Activated CD8-positive, alpha-beta memory T cell treated with anti-CD3 and anti-CD28 coated beads for 1 hour (primary cell): ENCODE measurements around the gene TRAM2.

ENCODE experiments used
- DNase-seq, 2 donors: peaks; one replicate each; pipeline ENCODE4 v3.0.0-alpha.2; 2020; ENCODE audit warnings: low read depth in 1 of 2; ENCODE audit errors: extremely low read depth in 1 of 2

The TRAM2 gene

GRCh38 chr6:52533491-52533890, 43.4 kb downstream of the TRAM2 start:
- no peak for DNase-seq

GRCh38 chr6:52532457-52532856, 44.4 kb downstream of the TRAM2 start:
- DNase-seq: no peak

- DNase-seq: no peak
Measured at GRCh38 chr6:52531834-52532233, 45.0 kb downstream of the TRAM2 start.

DNA sequence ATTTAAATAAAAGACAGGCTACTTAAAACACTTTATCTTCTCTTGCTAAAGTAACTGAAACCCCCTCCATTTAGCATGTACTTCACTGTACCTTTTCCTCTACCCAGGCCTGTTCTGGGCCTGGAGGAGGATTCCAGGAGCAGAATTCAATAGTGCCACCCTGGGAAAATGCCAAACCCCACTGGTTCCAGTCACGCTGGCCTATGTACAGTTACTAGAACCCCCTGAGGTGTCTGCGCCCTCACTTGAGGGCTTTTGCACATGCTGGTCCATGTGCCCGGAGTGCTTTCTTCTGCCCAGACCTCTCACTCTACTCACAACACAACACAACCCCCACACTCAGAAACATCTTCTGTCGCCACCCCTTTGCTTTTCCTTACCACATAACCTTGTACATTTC, 45.5 kb downstream of the TRAM2 start:
- DNase-seq: no peak

GRCh38 chr6:52530351-52530750, 46.5 kb downstream of the TRAM2 start:
- no peak for DNase-seq

DNA sequence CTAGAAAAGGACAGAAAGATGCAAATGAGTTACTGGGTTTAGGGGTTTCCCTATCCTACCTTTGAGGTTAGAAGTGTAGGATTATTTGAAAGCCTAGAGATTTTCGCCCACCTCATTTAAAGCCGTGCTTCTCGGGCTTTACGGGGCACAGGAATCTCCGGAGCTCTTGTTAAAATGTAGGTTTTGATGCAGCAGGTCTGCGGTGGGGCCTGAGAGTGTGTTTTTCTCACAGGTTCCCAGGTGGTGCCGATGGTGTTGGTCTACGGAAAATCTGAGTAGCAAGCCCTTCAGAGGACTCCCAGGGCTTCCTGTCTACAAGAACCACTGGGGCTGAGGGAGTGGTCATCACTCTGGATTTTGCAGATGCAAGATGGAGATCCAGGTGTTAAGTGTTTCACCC, 47.5 kb downstream of the TRAM2 start:
- DNase-seq: no peak

GRCh38 chr6:52527436-52527835, 49.4 kb downstream of the TRAM2 start:
- no peak for DNase-seq

GRCh38 chr6:52526634-52527033, 50.2 kb downstream of the TRAM2 start:
- DNase-seq: no peak

DNA sequence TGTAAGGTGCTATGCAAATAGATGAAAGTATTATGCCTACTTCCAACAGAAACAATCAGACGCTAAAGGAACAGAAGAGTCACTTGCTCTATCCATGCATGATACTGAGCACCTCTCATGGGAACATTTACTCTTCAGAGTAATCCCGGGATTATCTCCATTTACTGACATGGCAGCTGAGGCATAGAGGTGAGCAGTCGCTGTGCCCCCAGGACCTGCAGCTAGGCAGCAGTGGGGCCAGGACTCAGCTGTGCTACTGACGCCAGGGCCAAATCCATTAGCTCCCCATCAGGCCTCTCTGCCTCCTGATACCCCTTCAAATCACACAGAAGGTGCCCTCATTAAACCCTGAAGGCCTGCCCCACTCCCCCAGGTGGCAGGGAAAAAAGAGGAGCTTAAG, 51.9 kb downstream of the TRAM2 start:
- DNase-seq: no peak

GRCh38 chr6:52523378-52524142, 53.3 kb downstream of the TRAM2 start:
- DNase-seq: no peak

- DNase-seq: no peak
Measured at GRCh38 chr6:52522655-52523054, 54.2 kb downstream of the TRAM2 start.

- no peak for DNase-seq
Measured at GRCh38 chr6:52522151-52522626, 54.7 kb downstream of the TRAM2 start.

GRCh38 chr6:52519618-52520017, 57.2 kb downstream of the TRAM2 start:
- no peak for DNase-seq

GRCh38 chr6:52518279-52518945, 58.4 kb downstream of the TRAM2 start:
- no peak for DNase-seq

DNA sequence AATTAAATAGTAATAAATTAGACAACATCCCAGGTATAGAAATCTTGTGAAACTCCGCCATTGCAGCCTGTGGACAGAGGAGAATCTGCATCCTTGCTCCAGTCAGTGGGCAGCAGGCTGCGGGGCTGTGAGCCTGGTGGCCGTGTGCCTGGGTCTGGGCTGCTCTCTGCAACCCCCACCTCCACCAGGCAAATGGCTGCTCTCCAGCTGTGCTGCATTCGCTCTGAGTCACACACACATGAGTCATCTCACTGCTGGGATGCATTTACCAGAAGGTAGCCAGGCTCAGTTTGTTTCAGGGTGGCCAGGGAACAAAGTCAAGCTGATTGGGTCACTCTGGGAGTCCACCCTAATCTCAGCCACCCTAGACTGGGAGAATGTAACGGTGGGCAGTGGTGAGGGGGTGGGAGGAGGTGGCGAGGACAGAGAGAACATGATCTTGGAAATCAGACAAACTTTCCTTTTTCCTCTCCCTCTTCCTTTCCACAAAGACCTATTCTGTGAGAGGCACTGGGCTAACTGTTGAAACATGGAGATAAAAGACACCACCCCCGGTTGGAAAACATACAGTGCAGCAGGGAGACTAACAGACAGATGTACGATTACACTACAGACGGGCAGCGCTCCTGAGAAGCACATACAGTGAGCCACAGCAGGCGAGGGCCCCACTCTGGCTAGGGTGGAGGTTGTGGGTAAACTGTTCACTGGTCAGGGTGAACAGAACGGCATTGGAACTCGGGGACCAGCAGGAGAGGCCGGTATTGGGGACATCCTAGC, 59.2 kb downstream of the TRAM2 start:
- DNase-seq: no peak

DNA sequence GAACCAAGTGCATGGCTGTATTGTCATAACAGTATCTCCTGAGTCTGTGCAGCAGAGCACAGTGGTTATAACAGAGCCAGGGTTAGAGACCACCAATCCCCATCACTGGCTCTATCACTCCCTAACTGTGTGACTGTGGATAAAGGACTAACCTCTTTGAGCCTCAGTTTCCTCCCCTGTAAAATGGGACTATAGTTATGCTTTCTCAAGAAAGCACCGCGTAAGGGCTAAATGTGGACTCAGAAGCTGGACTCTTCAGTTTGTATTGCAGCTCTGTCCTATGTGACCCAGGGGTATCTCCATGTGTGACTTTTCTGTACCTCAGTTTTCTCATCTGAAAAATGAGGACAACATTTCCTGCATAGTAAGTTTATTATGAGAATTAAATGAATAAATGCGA, 59.9 kb downstream of the TRAM2 start:
- DNase-seq: no peak

DNA sequence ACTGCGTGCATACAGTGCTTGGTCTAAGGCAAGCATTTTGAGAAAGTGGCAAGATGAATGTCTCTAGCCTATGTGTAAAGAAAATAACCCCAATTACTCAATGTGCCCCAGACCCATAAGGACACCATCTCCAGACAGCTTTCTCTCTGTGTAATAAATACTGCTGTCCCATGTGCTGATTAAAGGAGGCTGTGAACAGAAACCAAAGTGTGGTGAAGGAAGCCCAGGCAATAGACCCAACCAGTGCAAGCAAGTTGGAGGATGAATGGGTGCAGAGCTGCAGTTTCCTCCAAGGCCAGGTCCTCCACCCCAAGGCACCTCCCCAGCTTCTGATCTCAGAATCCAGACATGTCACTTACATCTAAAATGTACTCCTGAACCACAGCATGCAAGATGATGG, 60.6 kb downstream of the TRAM2 start:
- DNase-seq: no peak

GRCh38 chr6:52515219-52515960, 61.5 kb downstream of the TRAM2 start:
- no peak for DNase-seq

GRCh38 chr6:52514514-52514913, 62.3 kb downstream of the TRAM2 start:
- no peak for DNase-seq

- no peak for DNase-seq
Measured at GRCh38 chr6:52513896-52514295, 63.0 kb downstream of the TRAM2 start.

DNA sequence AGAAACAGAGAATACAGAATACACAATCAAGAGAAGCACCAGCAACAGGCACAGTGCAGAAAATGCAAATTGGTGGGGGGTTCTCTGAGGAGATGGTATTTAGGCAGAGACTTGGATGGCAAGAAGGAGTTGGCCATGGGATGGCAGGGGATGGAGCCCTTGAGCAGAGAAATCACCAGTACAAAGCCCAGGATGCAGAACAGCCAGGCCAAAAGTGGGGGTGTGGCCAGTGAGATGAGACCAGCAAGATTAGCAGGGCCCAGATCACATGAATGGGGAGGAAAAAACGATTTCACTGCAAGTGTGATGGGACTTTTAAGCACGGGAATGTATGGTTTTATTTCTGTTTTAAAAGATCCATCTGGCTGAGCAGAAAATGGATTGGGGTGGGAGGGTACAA, 63.4 kb downstream of the TRAM2 start:
- no peak for DNase-seq
